ENCODE data around the gene UBR4.

DNA sequence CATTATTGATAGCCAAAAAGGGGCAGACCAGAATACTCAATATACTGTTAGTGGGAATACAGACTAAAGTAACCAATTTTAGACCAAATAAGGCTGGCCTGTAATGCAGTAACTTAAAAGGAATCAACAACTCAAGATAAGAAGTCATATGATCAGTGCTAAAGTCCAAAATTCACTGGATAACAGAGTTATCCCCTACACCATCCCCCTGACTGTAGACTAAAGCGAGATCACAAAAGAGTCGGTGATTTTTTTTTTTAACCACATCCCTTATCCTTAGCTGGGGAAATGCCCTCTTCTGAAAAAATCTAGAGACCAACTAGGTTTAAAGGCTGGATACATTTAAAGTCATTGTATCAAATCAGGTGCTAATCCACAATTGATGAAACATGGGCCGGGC lies 7.7 kb downstream of the UBR4 start:
- TF ChIP-seq EZH2 (IDR thresholded peaks at IDR 0.05; ENCODE audit: insufficient read depth, poor library complexity, severe bottlenecking): no peak
- no peak for TF ChIP-seq EZH2phosphoT487 (IDR thresholded peaks at IDR 0.05; ENCODE audit: insufficient read depth, low read depth)

Measured in GM23248 (cell line).